GM18909 (cell line): ENCODE measurements around the gene OR9Q1.
"Not testable (repeated sequence)": the region's sequence is repeated elsewhere in the genome, so short reads cannot be mapped to it uniquely, and the experiment has no call there.

Source experiments
- ATAC-seq: cut with Tn5 transposase; IDR thresholded peaks from one replicate; pipeline ENCODE4 v1.9.1; 2021; ENCODE audit warnings: mild to moderate bottlenecking; ENCODE audit not compliant: unreplicated experiment, poor library complexity

Gene OR9Q1

DNA sequence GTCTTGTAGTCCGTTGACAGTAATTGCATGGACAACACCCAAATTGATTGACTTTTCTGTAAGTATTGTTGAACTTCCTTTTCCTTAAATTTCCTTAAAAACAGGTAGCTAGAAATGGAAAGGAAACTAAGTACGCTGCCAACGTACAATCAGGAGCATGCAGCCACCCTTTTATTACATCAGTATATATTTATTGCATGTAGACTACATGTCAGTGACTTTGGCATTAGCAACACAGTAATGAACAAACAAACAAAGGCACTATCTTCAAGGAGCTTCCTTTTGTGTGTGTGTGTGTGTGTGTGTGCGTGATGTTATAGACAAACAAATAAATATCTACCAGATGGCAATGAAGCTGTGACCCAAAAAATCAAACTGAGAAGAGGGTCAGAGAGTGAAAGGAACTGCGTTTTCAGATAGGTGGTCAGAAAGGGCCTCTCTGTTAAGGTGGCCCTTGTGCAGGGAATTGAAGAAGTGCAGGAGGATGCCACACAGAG lies at the start of gene OR9Q1:
TSS of gene OR9Q1 (plus strand) at position 447 of the 497 bp plus-strand sequence. CDS start 155,564 bp downstream, outside the sequence.
- no peak for ATAC-seq

GRCh38 chr11:57974132-57974531 lies 49.5 kb upstream of the OR9Q1 start:
- ATAC-seq: no peak

GRCh38 chr11:57974848-57975601 lies 48.7 kb upstream of the OR9Q1 start:
- no peak for ATAC-seq

- ATAC-seq: no peak
Observed at GRCh38 chr11:57977709-57978108, 46.0 kb upstream of the OR9Q1 start.

- no peak for ATAC-seq
Observed at GRCh38 chr11:57978686-57979531, 44.8 kb upstream of the OR9Q1 start.

- ATAC-seq: no peak
Observed at GRCh38 chr11:57979532-57980079, 44.1 kb upstream of the OR9Q1 start.

DNA sequence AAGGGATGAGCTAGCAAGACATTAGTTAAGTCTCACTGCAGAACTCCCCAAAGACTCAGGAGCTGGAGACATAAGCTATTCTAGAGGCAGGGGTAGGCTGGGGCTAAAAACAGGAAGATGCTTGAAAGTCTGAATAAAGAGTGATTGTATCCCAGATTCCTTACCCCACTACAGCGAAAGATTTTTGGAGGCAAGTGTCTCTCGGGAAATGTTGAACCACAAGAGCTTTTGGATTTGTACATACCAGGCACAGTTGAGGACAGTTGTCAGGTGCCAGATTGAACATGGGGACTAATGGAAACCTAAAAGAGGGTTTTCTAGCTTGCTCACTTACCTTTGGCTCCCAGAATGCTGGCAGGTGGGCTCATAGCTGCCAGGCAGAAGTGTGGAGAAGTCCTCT lies 43.5 kb upstream of the OR9Q1 start:
- no peak for ATAC-seq

- ATAC-seq: no peak
Observed at GRCh38 chr11:57981536-57981935, 42.1 kb upstream of the OR9Q1 start.

- ATAC-seq: no peak
Observed at GRCh38 chr11:57982776-57983175, 40.9 kb upstream of the OR9Q1 start.

GRCh38 chr11:57983191-57983590 lies 40.5 kb upstream of the OR9Q1 start:
- no peak for ATAC-seq

- ATAC-seq: not testable (repeated sequence)
Observed at GRCh38 chr11:57999523-57999922, 24.2 kb upstream of the OR9Q1 start.

GRCh38 chr11:58000021-58000420 lies 23.7 kb upstream of the OR9Q1 start:
- ATAC-seq: not testable (repeated sequence)

GRCh38 chr11:58000699-58001098 lies 23.0 kb upstream of the OR9Q1 start:
- ATAC-seq: no peak

DNA sequence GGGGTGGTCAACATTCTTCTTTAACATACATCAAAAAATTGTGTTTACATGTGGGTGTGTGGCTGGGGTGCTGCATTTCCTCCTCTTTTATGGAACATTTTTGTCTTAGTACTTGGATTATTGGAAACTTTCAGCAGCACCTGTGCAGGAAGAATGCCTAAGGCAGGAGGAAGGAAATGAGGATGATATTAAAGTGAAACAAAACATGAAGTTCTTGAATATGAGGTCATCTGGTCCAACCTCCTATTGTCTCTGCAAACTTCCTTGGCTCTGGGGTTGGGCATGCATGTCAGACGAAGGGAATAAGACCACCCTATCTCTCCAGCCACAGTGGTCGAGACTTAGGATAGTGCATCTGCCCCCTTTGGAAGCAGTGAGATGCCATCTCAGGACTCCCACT lies 20.6 kb upstream of the OR9Q1 start:
- no peak for ATAC-seq

- ATAC-seq: no peak
Observed at GRCh38 chr11:58003591-58003990, 20.1 kb upstream of the OR9Q1 start.

GRCh38 chr11:58004664-58005063 lies 19.0 kb upstream of the OR9Q1 start:
- ATAC-seq: no peak

DNA sequence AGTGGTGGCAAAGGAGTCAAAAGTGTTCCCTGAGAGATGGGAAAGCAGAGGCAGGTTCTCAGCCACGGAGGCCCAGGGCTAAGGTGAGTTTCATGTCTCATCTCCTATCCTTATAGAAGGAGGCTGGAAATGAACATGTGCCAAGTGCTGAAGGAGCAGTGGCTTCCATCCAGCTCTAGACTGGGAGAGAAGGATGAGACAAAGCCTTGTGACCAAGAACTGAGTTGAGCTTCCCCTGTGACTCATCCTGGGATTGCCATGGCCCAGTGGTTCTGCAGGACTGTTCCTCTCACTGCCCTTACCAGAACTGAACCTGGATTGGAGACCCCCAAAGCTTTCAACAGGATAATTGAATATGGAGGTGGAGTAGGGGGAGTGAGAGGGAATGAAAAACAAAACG lies 16.7 kb upstream of the OR9Q1 start:
- no peak for ATAC-seq

- no peak for ATAC-seq
Observed at GRCh38 chr11:58011771-58012170, 11.9 kb upstream of the OR9Q1 start.

GRCh38 chr11:58024601-58025091 lies 965 bp downstream of the OR9Q1 start:
- no peak for ATAC-seq

DNA sequence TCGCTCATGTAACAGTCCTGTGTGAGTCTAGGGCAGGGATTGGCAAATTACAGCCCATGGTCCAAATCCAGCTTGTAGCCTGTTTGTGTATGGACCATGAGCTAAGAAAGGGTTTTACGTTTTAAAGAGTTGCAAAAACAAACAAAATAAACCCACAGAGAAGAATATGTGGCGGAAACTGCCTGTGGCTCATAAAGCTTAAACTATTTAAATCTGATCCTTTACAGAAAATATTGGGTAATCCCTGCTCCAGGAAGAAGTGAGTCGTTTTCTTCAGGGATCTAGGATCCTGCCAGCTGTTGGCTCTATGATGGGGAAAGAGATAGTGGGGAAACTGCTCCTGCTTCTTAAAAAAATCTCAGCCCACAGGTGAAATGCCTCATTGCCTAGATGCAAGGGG lies 3.7 kb downstream of the OR9Q1 start:
- no peak for ATAC-seq
